Subcutaneous adipose tissue (tissue), 4 donors: ENCODE data around the gene SYVN1. TPM values are rescaled to one million over a fixed set of nuclear protein-coding genes. Genes with fewer than 3 reads are reported as not detected.

ENCODE experiments used
- total RNA-seq, 4 donors: library from RNA; depleted of rRNA; stranded (reverse); fragments of >200 nt; gene quantifications; one replicate each; pipeline ENCODE4 v1.1.0, GENCODE V29; 2016
- TF ChIP-seq, protein P1 (sequence below): fragments of 450-650 bp; IDR thresholded peaks from one replicate; pipeline ENCODE4 v1.5.1; 2016; ENCODE audit warnings: low read depth, mild to moderate bottlenecking, control low read depth, antibody characterized with exemption, moderate library complexity

Gene SYVN1
- total RNA-seq, 4 donors from 2014 or later = 29.3 to 61.0 (median 46.0) TPM

DNA sequence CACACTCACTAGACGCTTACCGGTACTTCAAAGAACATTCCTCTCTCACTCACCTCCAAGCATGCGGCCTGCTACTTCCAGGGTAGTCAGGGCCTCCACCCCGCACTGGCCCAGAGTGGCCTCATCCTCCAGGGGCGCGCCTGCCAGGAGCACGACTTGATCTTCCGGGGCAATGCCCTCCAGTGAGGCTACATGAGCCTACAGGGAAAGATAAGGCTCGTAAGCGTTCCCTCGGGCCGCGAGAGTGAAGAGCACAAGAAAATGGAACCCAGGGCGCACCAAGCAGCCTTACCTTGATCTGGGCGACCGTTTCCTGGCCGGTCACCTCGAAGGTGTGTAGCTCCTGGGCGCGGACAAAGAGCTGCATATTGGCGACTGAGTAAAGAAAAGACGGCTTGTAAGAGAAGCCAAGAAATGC, 12.9 kb downstream of the SYVN1 start:
- TF ChIP-seq, protein P1, sequence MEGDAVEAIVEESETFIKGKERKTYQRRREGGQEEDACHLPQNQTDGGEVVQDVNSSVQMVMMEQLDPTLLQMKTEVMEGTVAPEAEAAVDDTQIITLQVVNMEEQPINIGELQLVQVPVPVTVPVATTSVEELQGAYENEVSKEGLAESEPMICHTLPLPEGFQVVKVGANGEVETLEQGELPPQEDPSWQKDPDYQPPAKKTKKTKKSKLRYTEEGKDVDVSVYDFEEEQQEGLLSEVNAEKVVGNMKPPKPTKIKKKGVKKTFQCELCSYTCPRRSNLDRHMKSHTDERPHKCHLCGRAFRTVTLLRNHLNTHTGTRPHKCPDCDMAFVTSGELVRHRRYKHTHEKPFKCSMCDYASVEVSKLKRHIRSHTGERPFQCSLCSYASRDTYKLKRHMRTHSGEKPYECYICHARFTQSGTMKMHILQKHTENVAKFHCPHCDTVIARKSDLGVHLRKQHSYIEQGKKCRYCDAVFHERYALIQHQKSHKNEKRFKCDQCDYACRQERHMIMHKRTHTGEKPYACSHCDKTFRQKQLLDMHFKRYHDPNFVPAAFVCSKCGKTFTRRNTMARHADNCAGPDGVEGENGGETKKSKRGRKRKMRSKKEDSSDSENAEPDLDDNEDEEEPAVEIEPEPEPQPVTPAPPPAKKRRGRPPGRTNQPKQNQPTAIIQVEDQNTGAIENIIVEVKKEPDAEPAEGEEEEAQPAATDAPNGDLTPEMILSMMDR = no peak

DNA sequence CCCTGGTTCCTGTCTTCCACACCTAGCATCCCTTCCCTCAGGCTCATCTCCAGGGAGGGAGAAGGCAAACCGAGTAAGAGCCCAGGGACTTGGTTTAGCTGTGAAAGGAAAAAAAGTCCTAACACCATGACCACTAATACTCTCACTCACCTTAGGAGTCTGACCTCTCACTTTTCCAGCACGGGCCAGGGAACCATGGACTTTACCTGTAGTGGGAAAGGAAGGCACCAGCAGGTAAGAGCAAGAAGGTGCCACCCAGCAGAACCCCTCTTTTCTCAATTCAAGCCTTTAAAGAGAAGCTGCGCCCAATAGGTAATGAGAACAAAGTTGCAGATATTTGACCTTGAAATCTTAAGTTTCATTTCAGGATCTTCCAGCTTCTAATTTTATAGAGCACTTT, 13.5 kb downstream of the SYVN1 start:
- TF ChIP-seq, protein P1 = no peak

DNA sequence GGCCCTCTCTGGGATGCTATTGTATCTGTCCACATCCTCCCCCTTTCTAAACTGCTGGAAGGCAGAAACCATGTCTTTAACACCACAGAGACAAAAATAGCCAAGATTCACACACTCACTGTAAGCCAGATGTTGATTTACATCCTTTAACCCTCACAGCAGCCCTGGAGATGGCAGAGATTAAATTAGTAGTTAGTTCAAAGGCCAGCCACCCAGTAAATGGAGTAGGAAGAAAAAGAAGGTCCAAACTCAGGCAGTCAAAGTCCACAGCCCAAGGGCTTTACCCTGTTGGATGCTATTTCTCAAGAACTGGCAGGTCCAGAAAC, 14.7 kb downstream of the SYVN1 start:
- TF ChIP-seq, protein P1 = no peak

DNA sequence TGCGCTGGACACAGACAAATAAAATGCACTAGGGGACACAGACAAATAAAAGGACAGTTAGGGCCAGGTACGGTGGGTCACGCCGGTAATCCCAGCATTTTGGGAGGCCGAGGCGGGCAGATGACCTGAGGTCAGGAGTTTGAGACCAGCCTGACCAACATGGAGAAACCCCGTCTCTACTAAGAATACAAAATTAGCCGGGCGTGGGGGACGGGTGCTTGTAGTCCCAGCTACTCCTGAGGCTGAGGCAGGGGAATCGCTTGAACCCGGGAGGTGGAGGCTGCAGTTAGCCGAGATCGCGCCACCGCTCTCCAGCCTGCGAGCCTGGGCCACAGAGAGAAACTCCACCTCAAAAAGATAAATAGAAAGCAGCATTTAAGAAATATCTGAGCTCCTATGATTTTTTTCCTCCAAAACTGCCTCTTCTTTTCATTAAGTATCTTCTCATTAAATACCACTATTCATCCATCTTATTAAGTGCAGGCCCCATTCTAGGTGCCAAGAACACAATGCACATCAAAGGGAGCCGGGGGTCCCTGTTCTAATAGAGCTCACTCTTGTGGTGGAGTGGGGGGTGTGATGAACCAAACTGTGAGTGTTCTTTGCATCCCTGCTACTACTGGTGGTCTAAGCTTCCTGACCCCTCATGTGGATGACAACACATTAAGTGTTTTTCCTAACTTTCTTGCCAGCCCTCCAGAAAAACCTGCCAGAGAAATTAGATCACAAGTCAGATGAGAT, 16.1 kb downstream of the SYVN1 start:
- TF ChIP-seq, protein P1 = no peak

DNA sequence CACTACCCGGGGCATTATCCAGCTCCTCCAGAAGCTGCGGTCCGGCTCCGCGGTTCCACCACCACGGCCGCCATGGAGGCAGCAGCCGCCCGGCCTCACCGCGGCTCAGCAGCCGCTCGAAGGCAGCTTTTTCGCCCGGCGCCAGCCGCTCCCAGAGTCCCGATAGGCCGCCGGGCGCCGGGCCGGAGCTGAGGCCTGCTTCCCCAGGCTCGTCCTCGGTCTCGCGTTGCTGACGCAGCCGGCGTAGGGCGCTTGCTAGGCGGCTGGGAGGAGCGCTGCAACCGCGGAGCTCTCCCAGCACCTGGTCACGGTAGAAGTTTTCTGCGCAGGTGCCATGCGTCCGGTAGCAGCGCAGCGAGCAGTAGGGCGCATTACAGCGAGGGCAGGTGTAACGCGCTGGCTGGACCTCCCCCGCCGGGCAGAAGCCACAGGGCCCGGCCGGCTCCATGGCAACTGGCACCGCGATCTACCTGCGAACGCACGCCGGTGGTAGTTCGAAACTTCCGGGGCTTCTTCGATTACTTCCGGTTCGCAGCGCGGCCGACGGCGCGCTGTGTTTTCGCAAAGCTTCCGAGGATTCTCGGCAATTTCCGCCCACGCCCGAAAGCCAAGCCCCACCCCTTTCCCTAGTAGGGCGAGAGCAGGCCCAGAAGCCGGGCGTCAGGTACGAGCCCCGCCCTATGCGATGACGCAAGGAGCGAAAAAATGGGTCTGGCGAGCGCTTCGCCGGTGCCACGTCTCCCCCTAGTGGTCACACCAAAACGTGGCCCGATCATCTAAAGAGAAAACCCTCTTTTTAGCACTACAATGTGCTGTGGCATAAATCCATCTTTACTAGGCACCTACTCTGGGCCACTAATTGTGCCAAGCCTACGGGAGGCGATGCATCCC, 16.9 kb downstream of the SYVN1 start, which contains the start of gene ZNHIT2:
Gene ZNHIT2 (minus strand): TSS at position 496 of the 891 bp plus-strand sequence. CDS start 48 bp downstream, at position 448.
- TF ChIP-seq, protein P1 = no peak

DNA sequence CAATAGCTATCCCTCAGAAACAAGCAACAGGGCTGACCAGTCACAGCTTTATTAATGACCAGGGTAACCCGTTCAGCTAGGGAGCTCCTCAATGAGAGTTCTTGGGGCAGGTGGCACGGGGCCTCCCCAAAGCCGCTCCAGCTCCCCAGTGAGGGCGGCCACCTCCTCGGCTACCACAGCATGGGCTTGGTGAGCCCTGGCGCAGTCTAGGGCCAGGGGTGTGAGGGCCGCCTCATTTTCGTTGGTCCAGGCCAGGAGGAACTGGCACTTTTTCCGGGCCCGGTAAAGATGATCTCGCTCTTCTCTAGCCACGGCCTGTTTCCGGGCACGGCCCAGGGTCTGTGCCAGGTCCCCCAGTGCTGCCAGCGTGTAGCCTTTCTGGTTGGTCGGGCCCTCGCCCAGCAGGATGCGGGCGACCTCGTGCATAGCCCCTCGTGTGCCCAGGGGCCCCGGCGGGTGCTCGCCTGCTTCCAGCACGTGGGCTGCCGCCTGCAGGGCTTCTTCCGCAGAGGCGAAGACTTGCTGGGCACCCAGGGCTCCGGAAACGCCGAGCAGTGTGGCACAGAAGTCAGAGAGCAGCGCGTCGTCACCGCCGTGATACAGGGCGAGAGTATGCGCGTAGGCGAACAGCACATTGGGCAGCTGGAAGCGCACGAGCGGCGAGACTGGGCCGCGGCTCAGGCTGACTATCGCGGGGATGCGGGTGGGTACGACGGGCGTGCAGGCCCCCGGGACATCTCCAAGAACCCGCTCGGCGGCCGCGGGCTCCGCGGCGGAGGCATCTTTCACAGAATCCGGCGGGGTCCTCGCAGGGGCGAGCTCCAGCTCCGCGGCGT, 17.7 kb downstream of the SYVN1 start:
- TF ChIP-seq, protein P1 = no peak
